Lower lobe of right lung (tissue), 2 donors: ENCODE data around the gene DNAJC27. TPM values are rescaled to one million over a fixed set of nuclear protein-coding genes. Genes with fewer than 3 reads are reported as not detected.
A peak's percentile ranks its signal among the peaks of the same experiment; 100 is the strongest.
"Not testable (repeated sequence)": the region's sequence is repeated elsewhere in the genome, so short reads cannot be mapped to it uniquely, and the experiment has no call there.

Experiments
- ATAC-seq, 2 donors: fragments of 200-7000 bp; cut with Tn5 transposase; one replicate each; pipeline ENCODE4 v1.9.1; 2020 to 2022; ENCODE audit warnings: mild to moderate bottlenecking in 2 of 2, moderate library complexity in 2 of 2
- DNase-seq: peaks from one replicate; pipeline ENCODE4 v3.0.0-alpha.2; 2020
- H3K27ac ChIP-seq: fragments of 200-600 bp; one replicate; pipeline ENCODE4 v1.8.0; 2022
- H3K27me3 ChIP-seq: fragments of 200-600 bp; one replicate; pipeline ENCODE4 v1.8.0; 2022; ENCODE audit warnings: low read depth
- H3K36me3 ChIP-seq: fragments of 200-600 bp; one replicate; pipeline ENCODE4 v1.8.0; 2022; ENCODE audit warnings: mild to moderate bottlenecking
- H3K4me1 ChIP-seq: fragments of 200-600 bp; one replicate; pipeline ENCODE4 v1.8.0; 2022
- H3K4me3 ChIP-seq: fragments of 200-600 bp; one replicate; pipeline ENCODE4 v1.8.0; 2022; ENCODE audit warnings: mild to moderate bottlenecking
- H3K9me3 ChIP-seq: fragments of 200-600 bp; one replicate; pipeline ENCODE4 v1.8.0; 2022
- CTCF ChIP-seq: fragments of 200-600 bp; IDR thresholded peaks from one replicate; pipeline ENCODE4 v1.8.0; 2022; ENCODE audit warnings: antibody characterized with exemption, mild to moderate bottlenecking
- intact Hi-C: fragments of 100-400 bp; cut with DNase I; formaldehyde crosslinking; loops from one replicate; pipeline ENCODE4 v1.11.0; 2022
- long read RNA-seq: library from polyadenylated mRNA; unstranded; transcript quantifications from one replicate; pipeline ENCODE4 v2.0.0, GENCODE V29; 2021
- total RNA-seq: library from RNA; stranded (reverse); fragmentation: NEBNext Ultra II Directional; extraction: Animal tissue kit (Norgen Biotek cat#: 25700); gene quantifications from one replicate; pipeline ENCODE4 v1.2.1, GENCODE V29; 2021
- donor health status: DM: no; HTN: yes; CAD: no; lungs with severe emphysema.

Gene DNAJC27
- total RNA-seq: 5.0 TPM
- long read RNA-seq, partial matches to known transcripts: 0 of 2 reads
- long read RNA-seq, other reads (novel, unspliced or antisense): 1 of 2 reads

GRCh38 chr2:24971536-24972314 lies at the start of gene DNAJC27:
DNAJC27 (minus strand) TSS chr2:24971955; CDS start chr2:24971904, 51 bp downstream.
- H3K4me1 ChIP-seq: peaks cover 12% of the 10 kb centered on the region
- no peaks in the 10 kb centered on the region for H3K27me3 ChIP-seq
- no peaks in the 10 kb centered on the region for H3K9me3 ChIP-seq
- TF ChIP-seq CTCF: no peak
- intact Hi-C loops: no loop called here
- peak within 1 kb of the TSS; percentile 98 for H3K27ac ChIP-seq
- peak; percentile 98 for DNase-seq
- H3K36me3 ChIP-seq: peaks cover 3% of the 10 kb centered on the region
- ATAC-seq: peak; percentile 98
- peak within 1 kb of the TSS; percentile 75 for H3K4me3 ChIP-seq

DNA sequence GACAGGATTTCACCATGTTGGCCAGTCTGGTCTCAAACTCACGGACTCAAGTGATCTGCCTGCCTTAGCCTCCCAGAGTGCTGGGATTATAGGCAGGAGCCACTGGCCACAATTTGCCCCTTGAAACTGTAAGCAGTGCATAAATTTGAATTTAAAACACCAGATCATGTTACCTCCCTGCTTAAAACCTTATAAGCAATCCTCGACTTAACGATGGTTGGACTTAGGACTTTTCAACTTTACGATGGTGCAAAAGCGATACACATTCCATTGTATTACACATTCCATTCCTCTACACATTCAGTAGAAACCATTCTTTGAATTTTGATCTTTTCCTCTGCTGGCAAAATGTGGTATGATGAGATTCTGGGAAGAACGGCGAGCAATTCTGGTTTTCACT lies 46.9 kb upstream of the DNAJC27 start:
- Histone ChIP-seq H3K27ac (no peak overlapping the region), H3K4me3 (no peak overlapping the region), H3K9me3 (no peaks in the 10 kb centered on the region), H3K36me3 (no peaks in the 10 kb centered on the region), H3K4me1 (no peaks in the 10 kb centered on the region), H3K27me3 (no peaks in the 10 kb centered on the region)
- intact Hi-C loops: no loop called here
- ATAC-seq (no peak), DNase-seq (no peak)
- no peak for TF ChIP-seq CTCF

DNA sequence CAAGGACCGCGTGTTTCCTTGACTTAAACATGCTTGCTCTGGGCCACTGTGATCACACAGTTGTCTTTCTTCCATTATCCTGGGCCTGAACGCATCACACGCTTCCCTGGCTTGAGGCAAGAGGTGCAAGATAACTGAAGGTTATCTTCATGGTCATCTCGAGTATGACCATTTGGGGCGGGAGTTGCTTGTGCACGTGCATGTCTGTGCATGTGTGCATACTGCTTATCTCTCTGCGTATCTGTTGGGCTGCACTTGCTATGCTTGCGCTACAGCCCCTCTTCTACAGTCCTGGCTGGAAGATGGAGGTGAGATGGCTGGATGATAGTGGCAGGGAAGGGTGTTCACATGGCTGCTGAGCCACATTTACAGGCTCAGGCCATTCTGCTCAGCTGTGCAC lies 42.9 kb upstream of the DNAJC27 start:
- TF ChIP-seq CTCF: no peak
- H3K9me3 ChIP-seq: no peaks in the 10 kb centered on the region
- H3K4me1 ChIP-seq: no peaks in the 10 kb centered on the region
- intact Hi-C loops: no loop called here
- H3K27ac ChIP-seq: no peak overlapping the region
- ATAC-seq: no peak
- no peaks in the 10 kb centered on the region for H3K36me3 ChIP-seq
- H3K27me3 ChIP-seq: no peaks in the 10 kb centered on the region
- no peak overlapping the region for H3K4me3 ChIP-seq
- DNase-seq: no peak

GRCh38 chr2:25011342-25011741 lies 39.6 kb upstream of the DNAJC27 start:
- H3K36me3 ChIP-seq, H3K27me3 ChIP-seq, H3K27ac ChIP-seq, intact Hi-C loops, H3K9me3 ChIP-seq, H3K4me3 ChIP-seq, ATAC-seq, DNase-seq, H3K4me1 ChIP-seq: not testable (repeated sequence)

GRCh38 chr2:25009954-25010353 lies 38.2 kb upstream of the DNAJC27 start:
- no peak for TF ChIP-seq CTCF
- H3K9me3 ChIP-seq: no peaks in the 10 kb centered on the region
- no peak for ATAC-seq

GRCh38 chr2:25002066-25002465 lies 30.3 kb upstream of the DNAJC27 start:
- no peak for TF ChIP-seq CTCF
- Histone ChIP-seq H3K4me1 (no peaks in the 10 kb centered on the region), H3K36me3 (no peaks in the 10 kb centered on the region), H3K9me3 (no peaks in the 10 kb centered on the region), H3K4me3 (no peak overlapping the region), H3K27me3 (no peaks in the 10 kb centered on the region), H3K27ac (no peak overlapping the region)
- ATAC-seq: no peak
- DNase-seq: no peak
- intact Hi-C loops: no loop called here

More at GRCh38 chr2:25009954-25010353, 38.2 kb upstream of the DNAJC27 start:
- DNase-seq: no peak
- no peaks in the 10 kb centered on the region for H3K36me3 ChIP-seq
- H3K27me3 ChIP-seq: no peaks in the 10 kb centered on the region
- no peaks in the 10 kb centered on the region for H3K4me1 ChIP-seq
- no peak overlapping the region for H3K27ac ChIP-seq
- intact Hi-C loops: no loop called here
- H3K4me3 ChIP-seq: no peak overlapping the region
